Right lobe of liver (tissue), 4 donors: Measurements from ENCODE around the gene STRADB.

Source experiments
- CTCF ChIP-seq, 4 donors: fragments of 200-600 bp in 3 of 4; fragments of 450-650 bp in 1 of 4; IDR thresholded peaks; one replicate each; pipeline versions ENCODE4 v1.5.1 to v1.8.0; 2016 to 2022; ENCODE audit warnings: antibody characterized with exemption in 4 of 4, mild to moderate bottlenecking in 2 of 4
- POLR2A ChIP-seq: fragments of 450-650 bp; IDR thresholded peaks from one replicate; pipeline ENCODE4 v1.6.1; 2017; ENCODE audit warnings: antibody characterized with exemption, mild to moderate bottlenecking
- donor health status: DM: no; HTN: no; CAD: no.
- donor health status: DM: no; HTN: no; CAD: no.
- donor health status: DM: no; HTN: yes; CAD: no.

GRCh38 chr2:201482543-201482942, 31.0 kb downstream of the STRADB start:
- no peak for TF ChIP-seq CTCF (IDR thresholded peaks at IDR 0.05)
- TF ChIP-seq POLR2A: no peak
